GM19455 (cell line): ENCODE results near the gene BPIFB3.

ENCODE experiments used
- ATAC-seq: cut with Tn5 transposase; IDR thresholded peaks from one replicate; pipeline ENCODE4 v1.9.1; 2021; ENCODE audit not compliant: unreplicated experiment

The BPIFB3 gene

GRCh38 chr20:33015700-33016580 lies 37.8 kb upstream of the BPIFB3 start:
- ATAC-seq: no peak

- no peak for ATAC-seq
Measured at GRCh38 chr20:33016581-33017109, 37.1 kb upstream of the BPIFB3 start.

DNA sequence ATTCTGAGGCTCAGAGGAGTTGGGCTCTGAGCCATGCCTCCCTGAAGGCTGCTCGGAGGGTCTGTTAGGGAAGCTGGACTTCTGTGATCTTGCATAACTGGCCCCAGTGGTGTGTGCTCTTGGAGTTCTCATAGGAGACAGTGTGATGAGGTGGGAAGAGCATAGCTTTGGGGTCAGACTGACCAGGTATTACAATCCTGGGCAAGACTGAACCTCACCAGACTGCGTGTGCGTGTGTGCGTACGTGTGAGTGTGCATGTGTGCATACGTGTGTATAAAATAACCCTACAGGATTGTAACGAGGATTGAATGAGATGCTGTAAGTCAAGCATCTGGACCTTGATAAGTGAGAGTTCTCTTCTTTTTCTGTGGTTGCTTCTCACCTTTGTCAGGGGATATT lies 36.2 kb upstream of the BPIFB3 start:
- no peak for ATAC-seq

- ATAC-seq: no peak
Measured at GRCh38 chr20:33018169-33018931, 35.4 kb upstream of the BPIFB3 start.

- no peak for ATAC-seq
Measured at GRCh38 chr20:33019465-33020277, 34.0 kb upstream of the BPIFB3 start.

GRCh38 chr20:33020278-33021161 lies 33.2 kb upstream of the BPIFB3 start:
- ATAC-seq: no peak

- no peak for ATAC-seq
Measured at GRCh38 chr20:33021879-33022278, 31.8 kb upstream of the BPIFB3 start.

DNA sequence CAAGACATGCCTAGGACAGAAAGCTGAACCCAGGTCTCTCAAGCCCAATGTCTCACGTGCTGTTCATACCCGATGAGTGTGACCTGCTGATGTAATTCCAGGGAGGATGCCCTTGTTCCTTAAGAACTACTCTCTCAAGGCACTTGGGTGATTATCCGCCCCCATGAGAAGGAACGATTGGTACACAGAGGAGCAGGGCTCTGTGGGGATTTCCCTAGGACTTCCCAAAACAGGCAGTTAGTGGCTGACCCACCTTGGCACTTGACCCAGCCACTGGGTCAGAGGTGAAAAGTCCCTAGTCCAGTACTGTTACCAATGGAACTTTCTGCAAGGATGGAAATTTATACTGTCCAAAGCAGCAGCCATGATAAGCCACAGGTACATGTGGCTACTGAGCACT lies 31.4 kb upstream of the BPIFB3 start:
- ATAC-seq: no peak

- ATAC-seq: no peak
Measured at GRCh38 chr20:33022694-33023438, 30.8 kb upstream of the BPIFB3 start.

DNA sequence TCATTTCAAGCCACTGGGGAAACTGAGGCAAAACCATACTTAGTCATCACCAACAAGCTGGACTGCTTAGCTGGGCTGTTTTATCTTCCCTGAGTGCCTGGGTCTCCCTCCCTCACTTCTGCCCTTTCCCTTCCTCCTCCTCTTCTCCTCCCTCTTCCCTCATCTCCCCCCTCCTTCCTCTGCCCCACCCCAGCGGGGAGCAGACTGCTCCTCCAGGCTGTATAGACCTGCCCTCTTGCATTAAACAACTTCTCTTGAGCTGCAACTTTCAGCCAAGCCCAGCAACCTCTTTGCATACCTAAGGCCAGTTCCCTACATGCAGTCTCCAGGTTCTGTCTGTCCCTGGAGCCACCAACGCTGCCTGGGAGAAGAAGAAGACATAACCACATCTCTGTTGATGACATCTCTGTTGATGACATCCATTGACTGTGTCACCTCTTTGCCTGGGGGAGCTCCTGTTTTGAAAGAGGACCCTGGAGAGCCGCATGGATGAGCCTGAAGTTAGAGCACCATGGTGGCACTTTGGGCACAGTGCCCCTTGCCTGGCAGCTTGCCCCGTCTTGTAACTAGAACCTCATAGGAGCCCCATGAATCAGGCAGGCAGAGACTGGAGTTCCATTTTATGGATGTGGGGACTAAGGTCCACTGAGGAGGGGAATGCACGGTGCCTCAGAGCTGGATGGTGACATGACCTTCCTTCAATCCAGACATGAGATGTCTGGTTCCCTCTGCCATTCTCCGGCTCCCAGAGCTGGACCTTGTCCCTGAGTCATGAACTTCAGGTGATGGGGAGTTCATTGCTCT lies 30.1 kb upstream of the BPIFB3 start:
- ATAC-seq: no peak

DNA sequence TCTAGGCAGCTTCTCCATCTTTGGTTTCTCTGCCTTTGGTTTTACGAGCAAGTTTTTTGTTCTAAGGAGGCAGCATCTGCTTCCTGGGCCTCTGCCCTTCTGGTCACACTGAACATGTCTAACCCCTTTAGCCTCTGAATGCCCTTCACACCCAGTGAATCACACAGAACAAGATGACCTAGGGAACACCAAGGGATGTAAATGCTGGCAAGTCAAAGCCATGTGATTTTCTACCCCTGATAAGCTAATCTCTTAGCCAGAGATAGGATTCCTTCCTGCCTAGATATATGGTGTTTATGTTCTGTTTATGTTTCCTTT lies 29.5 kb upstream of the BPIFB3 start:
- no peak for ATAC-seq

DNA sequence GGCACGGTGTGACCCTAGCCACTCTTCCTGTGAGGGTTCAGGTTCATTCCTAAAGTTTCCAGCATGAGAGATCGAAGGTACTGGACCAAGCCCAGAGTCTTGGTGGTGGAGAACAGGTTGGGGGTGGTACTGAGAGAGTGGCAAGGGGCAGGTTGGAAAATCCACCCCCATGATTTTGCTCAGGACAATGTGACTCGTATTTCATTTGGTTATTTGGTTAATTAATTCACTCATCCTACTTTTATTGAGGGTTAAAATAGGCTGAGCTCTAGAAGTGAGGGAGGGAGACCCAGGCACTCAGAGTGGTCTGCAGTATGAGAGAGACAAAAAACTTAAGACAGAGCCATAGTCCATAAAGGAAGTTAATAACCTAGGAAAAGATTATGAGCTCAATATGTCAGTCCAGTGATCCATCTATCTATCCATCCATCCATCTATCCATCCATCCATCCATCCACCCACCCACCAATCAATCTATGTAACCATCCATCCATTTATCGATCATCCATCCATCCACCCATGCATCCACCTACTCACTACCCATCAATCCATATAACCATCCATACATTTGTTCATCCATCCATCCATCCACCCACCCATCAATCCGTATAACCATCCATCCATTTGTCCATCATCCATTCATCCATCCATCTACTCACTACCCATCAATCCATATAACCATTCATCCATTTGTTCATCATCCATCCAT lies 28.9 kb upstream of the BPIFB3 start:
- no peak for ATAC-seq

DNA sequence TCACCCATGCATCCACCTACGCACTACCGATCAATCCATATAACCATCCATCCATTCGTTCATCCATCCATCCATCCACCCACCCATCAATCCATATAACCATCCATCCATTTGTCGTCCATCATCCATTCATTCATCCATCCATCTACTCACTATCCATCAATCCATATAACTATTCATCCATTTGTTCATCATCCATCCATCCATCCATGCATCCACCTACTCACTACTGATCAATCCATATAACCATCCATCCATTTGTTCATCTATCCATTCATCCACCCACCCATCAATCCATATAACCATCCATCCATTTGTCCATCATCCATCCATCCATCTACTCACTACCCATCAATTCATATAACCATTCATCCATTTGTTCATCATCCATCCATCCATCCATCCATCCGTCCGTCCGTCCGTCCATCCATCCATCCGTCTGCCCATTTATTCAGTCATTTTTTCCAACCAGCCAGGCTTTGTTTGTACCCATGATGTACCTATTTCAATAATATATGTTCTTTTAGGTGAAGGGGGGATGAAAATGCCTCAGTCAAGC lies 28.3 kb upstream of the BPIFB3 start:
- ATAC-seq: no peak

GRCh38 chr20:33026072-33026778 lies 27.5 kb upstream of the BPIFB3 start:
- ATAC-seq: no peak

DNA sequence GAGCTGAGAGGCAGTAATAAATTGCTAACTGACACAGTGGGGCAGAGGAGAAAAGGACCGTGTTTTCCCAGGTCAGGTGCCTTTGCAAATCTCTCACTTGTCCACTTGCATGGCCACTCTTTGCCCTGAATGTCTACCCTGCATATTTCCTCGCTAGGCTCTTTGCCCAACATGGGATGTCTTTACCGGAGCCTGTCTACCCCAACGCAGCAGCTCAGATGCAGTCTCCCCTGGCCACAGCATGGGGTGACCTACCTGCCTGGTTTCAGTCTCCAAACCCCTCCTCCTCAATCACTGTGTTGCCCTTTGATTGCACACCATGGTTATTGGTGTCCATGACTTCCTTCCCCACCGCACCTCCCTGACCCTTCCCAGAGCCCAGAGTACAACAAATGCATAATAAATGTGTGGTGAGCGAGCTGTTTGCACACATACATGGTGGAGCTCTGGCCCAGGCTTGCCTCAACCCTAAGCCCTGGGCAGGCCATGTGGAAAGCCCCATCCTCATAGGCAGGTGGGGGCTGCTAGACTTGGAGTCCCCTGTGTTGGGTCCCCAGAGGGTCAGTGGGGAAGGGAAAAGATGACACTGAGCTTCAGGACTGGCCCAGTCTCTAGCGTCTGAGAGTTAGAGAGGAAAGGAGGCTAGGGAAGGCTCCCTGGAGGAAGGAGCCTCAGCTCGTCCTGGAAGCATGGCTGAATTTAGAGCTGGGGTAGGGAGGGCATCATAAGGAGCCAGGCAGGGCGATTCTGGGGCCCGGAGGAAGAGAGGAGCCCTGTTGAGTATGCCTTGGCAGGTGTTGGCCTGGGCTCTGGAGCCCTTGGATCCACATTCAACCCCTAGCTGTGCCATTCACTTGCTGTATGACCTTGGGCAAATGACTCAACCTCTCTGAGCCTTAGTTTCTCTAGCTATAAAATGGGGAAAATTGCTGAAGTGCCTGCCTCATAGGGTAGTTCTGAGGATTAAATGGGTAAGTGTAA lies 26.6 kb upstream of the BPIFB3 start:
- no peak for ATAC-seq
